Uterus (tissue), 4 donors: ENCODE measurements around the gene MAML2. TPM values are rescaled to one million over a fixed set of nuclear protein-coding genes. Genes with fewer than 3 reads are reported as not detected.

Source experiments
- DNase-seq, 2 donors: peaks; one replicate each; pipeline ENCODE4 v3.0.0-alpha.2; 2019 to 2020
- H3K27ac ChIP-seq, 2 donors: fragments of 200-600 bp; sonication (generic); 1 replicate in 1 of 2; 2 replicates in 1 of 2; pipeline ENCODE4 v1.5.1; 2016 to 2018
- H3K27me3 ChIP-seq, 2 donors: fragments of 200-600 bp; sonication (generic); one replicate each; pipeline ENCODE4 v1.5.1; 2018 to 2019; ENCODE audit warnings: control low read depth in 1 of 2
- H3K36me3 ChIP-seq, 2 donors: fragments of 200-600 bp; sonication (generic); one replicate each; pipeline ENCODE4 v1.5.1; 2019; ENCODE audit warnings: control low read depth in 1 of 2
- H3K4me1 ChIP-seq, 2 donors: fragments of 200-600 bp; sonication (generic); one replicate each; pipeline ENCODE4 v1.5.1; 2018 to 2019; ENCODE audit warnings: control low read depth in 1 of 2
- H3K4me3 ChIP-seq, 2 donors: fragments of 200-600 bp; sonication (generic); 1 replicate in 1 of 2; 2 replicates in 1 of 2; pipeline ENCODE4 v1.5.1; 2018 to 2019; ENCODE audit warnings: mild to moderate bottlenecking in 1 of 2
- H3K9me3 ChIP-seq, 2 donors: fragments of 200-600 bp; sonication (generic); one replicate each; pipeline ENCODE4 v1.5.1; 2019; ENCODE audit warnings: control low read depth in 1 of 2
- POLR2A ChIP-seq, 2 donors: fragments of 450-650 bp; IDR thresholded peaks; one replicate each; pipeline ENCODE4 v1.6.1; 2016; ENCODE audit warnings: antibody characterized with exemption in 2 of 2, mild to moderate bottlenecking in 1 of 2, moderate library complexity in 1 of 2
- intact Hi-C: fragments of 100-400 bp; cut with DNase I; formaldehyde crosslinking; loops from one replicate; pipeline ENCODE4 v1.15.1; 2023; ENCODE audit warnings: low total_unique reads
- total RNA-seq, 4 donors: library from RNA; depleted of rRNA in 3 of 4; stranded (reverse); fragments of >200 nt in 3 of 4; gene quantifications; one replicate each; pipeline versions ENCODE4 v1.1.0 to v1.2.4, GENCODE V29; 2014 to 2023
- TF ChIP-seq, protein P1 (sequence below), 4 experiments: fragments of 200-600 bp in 2 of 4; fragments of 450-650 bp in 2 of 4; sonication (generic) in 2 of 4; IDR thresholded peaks; one replicate each; pipeline ENCODE4 v1.5.1; 2016 to 2019; ENCODE audit warnings: antibody characterized with exemption in 4 of 4, mild to moderate bottlenecking in 2 of 4, moderate library complexity in 1 of 4
- donor health status: DM: yes; HTN: yes; CAD: no.

The MAML2 gene
- total RNA-seq, 4 donors from 2014 or later: 8.2 to 35.9 (median 19.8) TPM

DNA sequence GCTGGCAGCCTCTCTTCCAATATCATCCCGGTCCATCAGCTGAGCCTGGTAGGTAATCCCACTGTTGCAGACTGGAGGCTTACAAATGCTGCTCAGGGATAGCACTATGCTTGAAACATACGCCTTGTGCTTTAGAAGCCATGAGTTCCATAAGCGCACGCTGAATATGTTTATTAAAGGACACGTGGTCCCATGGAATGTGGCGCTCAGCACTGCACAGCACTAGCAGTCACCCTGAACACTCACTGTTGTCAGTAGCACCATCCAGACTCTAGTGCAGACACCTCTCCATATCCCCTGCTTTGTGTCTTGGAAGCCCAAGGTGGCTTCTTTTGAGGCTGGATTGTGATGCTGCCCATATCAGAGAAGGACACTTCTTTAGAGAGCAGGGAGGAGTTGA, 120.9 kb downstream of the MAML2 start:
- Histone ChIP-seq H3K9me3 (no peaks in the 10 kb centered on the region), H3K36me3 (no peaks in the 10 kb centered on the region), H3K4me1 (peaks cover 0 to 3% of the 10 kb centered on the region in 2 donors), H3K4me3 (no peak overlapping the region), H3K27ac (no peak overlapping the region), H3K27me3 (no peaks in the 10 kb centered on the region)
- no peak for TF ChIP-seq POLR2A (IDR thresholded peaks at IDR 0.05)
- TF ChIP-seq, protein P1, sequence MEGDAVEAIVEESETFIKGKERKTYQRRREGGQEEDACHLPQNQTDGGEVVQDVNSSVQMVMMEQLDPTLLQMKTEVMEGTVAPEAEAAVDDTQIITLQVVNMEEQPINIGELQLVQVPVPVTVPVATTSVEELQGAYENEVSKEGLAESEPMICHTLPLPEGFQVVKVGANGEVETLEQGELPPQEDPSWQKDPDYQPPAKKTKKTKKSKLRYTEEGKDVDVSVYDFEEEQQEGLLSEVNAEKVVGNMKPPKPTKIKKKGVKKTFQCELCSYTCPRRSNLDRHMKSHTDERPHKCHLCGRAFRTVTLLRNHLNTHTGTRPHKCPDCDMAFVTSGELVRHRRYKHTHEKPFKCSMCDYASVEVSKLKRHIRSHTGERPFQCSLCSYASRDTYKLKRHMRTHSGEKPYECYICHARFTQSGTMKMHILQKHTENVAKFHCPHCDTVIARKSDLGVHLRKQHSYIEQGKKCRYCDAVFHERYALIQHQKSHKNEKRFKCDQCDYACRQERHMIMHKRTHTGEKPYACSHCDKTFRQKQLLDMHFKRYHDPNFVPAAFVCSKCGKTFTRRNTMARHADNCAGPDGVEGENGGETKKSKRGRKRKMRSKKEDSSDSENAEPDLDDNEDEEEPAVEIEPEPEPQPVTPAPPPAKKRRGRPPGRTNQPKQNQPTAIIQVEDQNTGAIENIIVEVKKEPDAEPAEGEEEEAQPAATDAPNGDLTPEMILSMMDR (IDR thresholded peaks at IDR 0.05): no peak
- intact Hi-C loops: no loop called here
- DNase-seq: no peak

DNA sequence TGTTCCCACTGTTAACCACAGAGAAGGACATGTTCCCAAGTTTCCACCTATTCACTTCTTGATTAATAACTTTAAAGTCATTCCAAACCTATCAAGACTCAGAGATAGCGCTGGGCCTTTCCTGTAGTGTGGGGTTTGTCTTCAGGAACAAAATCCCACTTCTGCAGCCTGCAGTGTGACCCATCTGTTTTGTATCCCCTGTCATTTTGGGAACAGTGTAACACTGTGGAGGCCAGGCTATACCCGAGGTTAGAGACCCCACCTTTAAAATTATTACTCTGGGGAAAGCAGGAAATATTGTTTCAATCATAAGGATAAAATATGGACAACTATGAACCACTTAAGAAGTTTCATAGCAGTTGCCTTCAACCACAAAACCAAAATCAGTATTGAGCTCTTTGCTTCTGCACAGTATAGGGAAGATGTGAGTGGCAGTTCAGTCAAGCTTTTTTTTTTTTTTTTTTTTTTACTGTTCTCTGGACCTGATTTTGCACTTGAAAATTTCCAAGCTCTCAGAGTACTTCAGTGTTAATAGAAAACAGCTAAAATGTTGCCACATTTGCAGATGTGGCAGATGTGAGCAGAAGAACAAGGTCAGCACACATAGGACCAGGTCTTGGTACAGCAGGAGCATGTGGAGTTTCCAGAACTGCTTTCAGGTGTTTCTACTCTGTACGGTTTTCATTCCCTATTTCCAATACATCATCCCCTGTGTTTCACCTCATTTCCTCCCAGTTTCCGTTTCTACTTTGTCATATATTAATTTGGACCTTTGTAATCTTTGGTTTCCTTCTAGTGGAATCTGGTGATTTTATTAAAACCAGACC, 121.5 kb downstream of the MAML2 start:
- intact Hi-C loops: no loop called here
- Histone ChIP-seq H3K27me3 (no peaks in the 10 kb centered on the region), H3K27ac (peak overlapping the region in 1 of 2 donors; percentile 31), H3K9me3 (no peaks in the 10 kb centered on the region), H3K36me3 (no peaks in the 10 kb centered on the region), H3K4me3 (no peak overlapping the region), H3K4me1 (peaks cover 0 to 3% of the 10 kb centered on the region in 2 donors)
- no peak for TF ChIP-seq POLR2A (IDR thresholded peaks at IDR 0.05)
- TF ChIP-seq, protein P1 (IDR thresholded peaks at IDR 0.05): no peak
- DNase-seq: no peak

DNA sequence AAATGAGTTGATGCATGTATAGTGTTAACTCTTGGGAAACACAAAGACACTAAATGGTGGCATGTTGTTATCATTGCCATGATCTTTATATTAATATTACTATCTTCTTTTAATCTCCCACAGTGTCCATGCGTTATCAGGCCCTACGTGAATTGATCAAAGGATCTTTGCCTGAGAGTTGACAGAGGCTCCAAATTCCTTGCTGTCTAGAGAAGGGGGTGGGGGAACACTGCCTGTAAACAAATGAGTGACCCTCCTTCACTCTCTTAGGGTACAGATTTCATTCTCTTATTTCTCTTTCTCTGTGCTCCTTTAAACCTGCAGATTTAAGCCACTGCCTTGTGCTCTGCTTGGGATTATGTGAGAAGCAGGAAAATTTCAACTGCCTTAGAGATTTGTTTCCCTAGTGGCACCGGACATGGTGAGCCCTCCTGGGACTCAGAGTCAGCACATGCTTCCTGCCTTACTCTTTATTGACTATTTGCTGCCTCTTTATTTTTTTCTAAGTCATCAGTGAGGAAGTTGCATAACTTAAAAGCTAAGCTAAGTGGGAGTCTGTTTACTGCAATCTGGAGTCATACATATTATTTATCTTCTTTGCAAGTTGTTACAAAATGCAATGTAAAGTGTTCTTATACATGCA, 122.9 kb downstream of the MAML2 start:
- Histone ChIP-seq H3K27ac (peak overlapping the region in 1 of 2 donors; percentile 62), H3K9me3 (no peaks in the 10 kb centered on the region), H3K36me3 (no peaks in the 10 kb centered on the region), H3K4me3 (no peak overlapping the region), H3K27me3 (no peaks in the 10 kb centered on the region), H3K4me1 (peaks cover 0 to 3% of the 10 kb centered on the region in 2 donors)
- TF ChIP-seq POLR2A (IDR thresholded peaks at IDR 0.05): no peak
- TF ChIP-seq, protein P1 (IDR thresholded peaks at IDR 0.05): no peak
- no peak for DNase-seq
- intact Hi-C loops: no loop called here

DNA sequence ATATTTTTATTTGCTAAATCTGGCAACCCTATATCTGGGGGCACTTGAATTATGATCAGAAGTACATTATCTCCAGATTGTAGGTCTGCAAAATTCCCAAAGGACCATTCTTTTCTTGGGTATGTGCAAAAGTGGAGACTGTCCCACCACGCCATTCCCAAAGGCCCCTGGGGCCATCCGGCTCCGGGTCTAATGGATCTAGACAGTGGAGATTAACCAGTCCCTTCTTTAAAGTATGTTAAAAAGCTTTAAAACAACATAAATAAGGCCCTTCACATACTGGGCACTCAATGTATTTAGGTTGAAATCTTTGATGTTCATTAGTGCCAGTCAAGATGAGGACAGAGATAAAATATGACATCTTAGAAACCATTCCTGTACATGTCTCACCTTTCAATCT, 124.1 kb downstream of the MAML2 start:
- intact Hi-C loops: no loop called here
- TF ChIP-seq, protein P1 (IDR thresholded peaks at IDR 0.05): no peak
- no peak for TF ChIP-seq POLR2A (IDR thresholded peaks at IDR 0.05)
- no peaks in the 10 kb centered on the region for H3K9me3 ChIP-seq
- DNase-seq: no peak
- H3K27ac ChIP-seq: peak overlapping the region in 1 of 2 donors; percentile 8
- H3K4me3 ChIP-seq: no peak overlapping the region
- H3K27me3 ChIP-seq: no peaks in the 10 kb centered on the region
- H3K36me3 ChIP-seq: no peaks in the 10 kb centered on the region
- H3K4me1 ChIP-seq: peaks cover 3 to 4% of the 10 kb centered on the region in 2 donors

DNA sequence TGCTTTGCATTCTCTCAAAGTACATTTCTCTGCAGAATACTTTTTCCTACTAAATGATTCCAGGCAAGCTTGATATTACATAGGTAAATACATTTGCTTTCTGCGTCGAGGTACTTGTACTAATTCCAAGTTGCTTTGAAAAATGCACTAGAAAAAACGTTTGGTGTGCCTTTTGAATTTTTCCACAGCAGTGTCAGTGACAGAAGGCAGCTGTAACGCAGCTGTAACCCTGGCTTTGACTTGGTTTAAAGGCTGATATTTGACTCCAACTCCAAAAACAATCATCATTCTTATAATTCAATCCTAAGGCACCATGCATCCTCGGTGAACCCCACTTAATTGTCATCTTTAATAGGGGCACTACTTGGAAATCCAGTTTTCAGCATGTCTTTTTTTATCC, 125.0 kb downstream of the MAML2 start:
- H3K4me3 ChIP-seq: no peak overlapping the region
- no peak for TF ChIP-seq POLR2A (IDR thresholded peaks at IDR 0.05)
- TF ChIP-seq, protein P1 (IDR thresholded peaks at IDR 0.05): no peak
- intact Hi-C loops: no loop called here

More for the DNA sequence above, 125.0 kb downstream of the MAML2 start:
- Histone ChIP-seq H3K4me1 (peaks cover 4 to 6% of the 10 kb centered on the region in 2 donors), H3K27ac (peak overlapping the region in 1 of 2 donors; percentile 8), H3K27me3 (no peaks in the 10 kb centered on the region), H3K9me3 (no peaks in the 10 kb centered on the region), H3K36me3 (no peaks in the 10 kb centered on the region)
- DNase-seq: no peak
